ENCODE results near the gene TAF15.

The TAF15 gene

GRCh38 chr17:35773679-35774425 lies 35.4 kb upstream of the TAF15 start:
- no peak for TF ChIP-seq GATA2 (IDR thresholded peaks at IDR 0.05; ENCODE audit: low read depth, low read length)
- no peak for TF ChIP-seq GATA3 (IDR thresholded peaks at IDR 0.05; ENCODE audit: low read depth, low read length)

DNA sequence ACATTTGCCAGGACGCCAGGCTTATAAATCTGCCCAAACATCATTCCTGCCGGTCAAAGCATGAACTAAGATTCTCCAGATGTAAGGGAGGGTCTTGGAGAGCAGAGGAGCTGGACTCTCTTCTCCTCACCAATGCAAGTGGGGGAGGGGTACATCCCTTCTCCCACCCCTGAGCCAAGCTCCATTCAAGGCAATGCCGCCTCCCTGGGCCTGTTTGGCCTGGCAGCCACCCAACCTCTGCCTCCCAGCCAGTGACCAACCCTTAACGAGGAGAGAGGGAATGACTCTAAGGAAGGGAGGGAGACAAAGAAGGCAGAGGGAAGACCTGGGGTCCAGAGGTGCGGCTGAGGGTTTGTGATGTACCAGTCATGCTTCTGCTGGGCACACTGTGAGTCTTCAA lies 34.8 kb upstream of the TAF15 start:
- TF ChIP-seq GATA3 (IDR thresholded peaks at IDR 0.05; ENCODE audit: low read depth, low read length) = no peak

- TF ChIP-seq GATA3 (IDR thresholded peaks at IDR 0.05; ENCODE audit: low read depth, low read length) (no peak), GATA2 (IDR thresholded peaks at IDR 0.05; ENCODE audit: low read depth, low read length) (no peak)
These were observed 34.2 kb upstream of the TAF15 start for GRCh38 chr17:35775039-35775438.

DNA sequence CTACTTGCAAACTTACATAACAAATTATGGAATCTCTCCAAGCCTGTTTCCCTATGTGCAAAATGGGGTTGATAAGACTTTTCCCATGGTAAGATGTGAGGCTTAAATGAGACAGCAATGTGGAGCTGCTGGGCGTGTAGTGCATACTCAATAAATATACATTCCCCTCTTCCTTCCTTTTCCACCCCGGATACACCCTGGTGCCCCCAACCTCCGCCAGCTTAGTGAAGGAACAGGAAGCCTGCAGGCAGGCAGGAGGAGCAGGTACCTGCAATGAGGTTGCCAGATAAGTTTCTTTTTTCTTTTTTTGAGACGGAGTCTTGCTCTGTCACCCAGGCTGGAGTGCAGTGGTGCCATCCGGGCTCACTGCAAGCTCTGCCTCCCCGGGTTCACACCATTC lies 33.7 kb upstream of the TAF15 start:
- TF ChIP-seq GATA2 (IDR thresholded peaks at IDR 0.05; ENCODE audit: low read depth, low read length) (no peak), GATA3 (IDR thresholded peaks at IDR 0.05; ENCODE audit: low read depth, low read length) (no peak)

DNA sequence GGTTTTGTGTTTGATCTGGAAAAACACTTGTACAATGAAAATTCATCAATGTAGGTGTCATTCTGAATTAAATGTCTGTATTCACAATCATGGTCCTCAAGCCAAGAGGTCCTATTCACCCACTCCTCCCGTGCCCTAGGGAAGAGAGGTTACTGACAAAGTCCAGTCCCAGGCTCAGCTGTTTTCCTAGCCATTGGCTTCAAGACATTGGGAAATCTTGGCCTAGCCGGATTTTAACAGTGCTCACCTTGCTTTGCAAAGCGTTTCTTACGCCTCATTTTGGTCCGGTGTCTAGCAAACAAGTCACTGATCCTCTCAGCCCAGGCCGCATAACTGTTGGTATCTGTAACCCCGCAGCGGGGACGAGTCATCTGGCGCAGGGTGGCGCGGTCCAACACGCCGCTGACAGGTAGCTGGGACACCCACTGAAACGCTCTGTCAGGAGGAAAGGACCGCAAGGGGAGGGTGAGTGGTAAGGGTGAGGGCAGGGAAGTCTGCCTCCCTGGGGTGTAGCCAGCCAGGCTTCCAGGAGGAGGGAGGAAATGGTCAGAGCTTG lies 30.6 kb upstream of the TAF15 start:
- TF ChIP-seq GATA3 (IDR thresholded peaks at IDR 0.05; ENCODE audit: low read depth, low read length) = no peak

GRCh38 chr17:35780950-35781349 lies 28.3 kb upstream of the TAF15 start:
- TF ChIP-seq GATA3 (IDR thresholded peaks at IDR 0.05; ENCODE audit: low read depth, low read length) = no peak

GRCh38 chr17:35784895-35785294 lies 24.4 kb upstream of the TAF15 start:
- TF ChIP-seq GATA2 (IDR thresholded peaks at IDR 0.05; ENCODE audit: low read depth, low read length) (no peak), GATA3 (IDR thresholded peaks at IDR 0.05; ENCODE audit: low read depth, low read length) (no peak)

- TF ChIP-seq GATA2 (IDR thresholded peaks at IDR 0.05; ENCODE audit: low read depth, low read length) = peak; percentile 99
- peak; percentile 89 for TF ChIP-seq GATA3 (IDR thresholded peaks at IDR 0.05; ENCODE audit: low read depth, low read length)
These were observed 22.3 kb upstream of the TAF15 start for GRCh38 chr17:35786941-35787432.

DNA sequence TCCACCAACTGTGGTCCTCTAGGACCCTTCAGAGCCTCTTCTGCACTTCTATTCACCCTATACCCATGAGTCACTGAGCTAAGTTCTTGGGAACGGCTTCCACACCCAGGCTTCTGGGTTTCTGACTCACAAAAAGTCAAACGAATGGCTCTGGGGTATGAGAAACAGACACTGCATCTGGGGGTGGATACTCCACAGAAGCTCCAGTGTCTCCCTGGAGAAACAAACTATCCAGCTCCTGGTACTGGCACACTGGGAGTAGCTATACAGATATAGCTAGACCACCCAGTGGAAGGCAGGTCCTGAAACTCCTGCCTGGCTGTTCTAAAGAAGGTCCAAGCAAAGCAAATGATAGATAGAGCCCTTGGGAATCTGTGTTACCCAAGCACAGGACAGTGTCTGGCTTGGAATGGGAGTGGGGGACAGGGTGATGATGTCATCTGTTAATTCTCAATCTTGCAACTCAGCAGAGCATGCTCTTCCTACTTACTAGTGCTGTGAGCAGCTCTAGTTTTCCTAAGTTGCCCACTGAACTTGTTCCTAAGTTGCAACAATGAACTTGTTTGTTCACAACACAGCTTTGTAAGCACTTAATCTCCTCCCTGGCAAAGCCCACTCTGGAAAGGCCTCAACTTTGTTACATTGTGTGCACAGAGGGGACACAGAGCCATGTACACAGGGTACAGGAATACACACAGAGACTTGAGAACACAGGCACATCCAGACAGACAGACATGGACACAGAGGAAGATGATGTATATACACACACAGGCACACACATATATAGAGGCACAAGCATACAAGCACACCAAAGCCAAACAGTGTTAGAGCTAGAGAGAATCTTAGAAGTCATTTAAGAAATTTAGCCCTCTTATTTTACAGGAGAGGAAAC lies 20.6 kb upstream of the TAF15 start:
- TF ChIP-seq GATA3 (IDR thresholded peaks at IDR 0.05; ENCODE audit: low read depth, low read length) (no peak), GATA2 (IDR thresholded peaks at IDR 0.05; ENCODE audit: low read depth, low read length) (no peak)

DNA sequence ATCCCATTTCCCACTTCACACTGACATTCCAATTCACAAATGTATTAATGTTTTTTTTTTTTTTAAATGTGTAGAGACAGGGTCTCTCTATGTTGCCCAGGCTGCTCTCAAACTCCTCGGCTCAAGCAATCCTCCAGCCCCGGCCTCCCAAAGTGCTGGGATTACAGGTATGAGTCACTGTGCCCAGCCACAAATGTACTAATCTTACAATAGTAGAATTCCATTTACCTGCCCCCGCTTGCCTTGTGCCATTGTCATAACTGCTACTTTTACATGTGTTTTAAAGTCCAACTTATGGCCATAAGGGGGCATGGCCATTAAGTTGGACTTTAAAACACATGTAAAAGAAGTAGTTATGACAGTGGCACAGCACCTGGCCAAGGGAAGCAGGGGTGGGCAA lies 18.4 kb upstream of the TAF15 start:
- TF ChIP-seq GATA2 (IDR thresholded peaks at IDR 0.05; ENCODE audit: low read depth, low read length) (no peak), GATA3 (IDR thresholded peaks at IDR 0.05; ENCODE audit: low read depth, low read length) (no peak)

DNA sequence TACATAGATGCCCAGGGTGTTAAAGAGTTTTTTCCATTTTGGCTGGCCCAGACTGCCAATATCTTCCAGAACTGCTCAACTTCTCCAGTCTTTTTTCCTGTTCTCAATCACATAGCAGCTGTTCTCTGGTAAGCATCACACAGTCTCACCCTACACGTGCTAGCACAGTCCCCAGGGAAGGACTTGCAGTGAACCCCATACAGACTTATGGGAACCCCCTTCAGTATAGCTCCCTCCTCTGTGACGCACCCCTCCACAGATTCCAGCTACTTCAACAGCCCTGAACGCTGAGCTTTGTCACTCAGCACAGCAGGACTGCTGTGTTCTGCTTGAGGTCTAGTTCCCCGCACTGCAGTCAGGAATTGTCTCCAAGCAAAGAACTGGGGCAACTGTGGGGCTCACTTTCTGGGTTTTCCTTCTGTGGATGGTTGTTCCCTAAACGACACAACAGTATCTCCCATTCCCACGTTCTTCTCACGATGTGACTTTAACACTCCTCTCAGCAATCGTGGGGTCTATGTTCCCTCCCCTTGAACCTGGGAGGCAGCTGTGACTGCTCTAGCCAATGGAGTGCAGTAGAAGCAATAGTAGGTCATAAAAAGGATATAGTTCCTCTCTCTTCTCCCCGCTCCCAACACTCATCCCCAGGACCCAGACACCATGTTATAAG lies 17.5 kb upstream of the TAF15 start:
- TF ChIP-seq GATA3 (IDR thresholded peaks at IDR 0.05; ENCODE audit: low read depth, low read length) (no peak), GATA2 (IDR thresholded peaks at IDR 0.05; ENCODE audit: low read depth, low read length) (no peak)

GRCh38 chr17:35793257-35793656 lies 16.0 kb upstream of the TAF15 start:
- no peak for TF ChIP-seq GATA3 (IDR thresholded peaks at IDR 0.05; ENCODE audit: low read depth, low read length)
- no peak for TF ChIP-seq GATA2 (IDR thresholded peaks at IDR 0.05; ENCODE audit: low read depth, low read length)

DNA sequence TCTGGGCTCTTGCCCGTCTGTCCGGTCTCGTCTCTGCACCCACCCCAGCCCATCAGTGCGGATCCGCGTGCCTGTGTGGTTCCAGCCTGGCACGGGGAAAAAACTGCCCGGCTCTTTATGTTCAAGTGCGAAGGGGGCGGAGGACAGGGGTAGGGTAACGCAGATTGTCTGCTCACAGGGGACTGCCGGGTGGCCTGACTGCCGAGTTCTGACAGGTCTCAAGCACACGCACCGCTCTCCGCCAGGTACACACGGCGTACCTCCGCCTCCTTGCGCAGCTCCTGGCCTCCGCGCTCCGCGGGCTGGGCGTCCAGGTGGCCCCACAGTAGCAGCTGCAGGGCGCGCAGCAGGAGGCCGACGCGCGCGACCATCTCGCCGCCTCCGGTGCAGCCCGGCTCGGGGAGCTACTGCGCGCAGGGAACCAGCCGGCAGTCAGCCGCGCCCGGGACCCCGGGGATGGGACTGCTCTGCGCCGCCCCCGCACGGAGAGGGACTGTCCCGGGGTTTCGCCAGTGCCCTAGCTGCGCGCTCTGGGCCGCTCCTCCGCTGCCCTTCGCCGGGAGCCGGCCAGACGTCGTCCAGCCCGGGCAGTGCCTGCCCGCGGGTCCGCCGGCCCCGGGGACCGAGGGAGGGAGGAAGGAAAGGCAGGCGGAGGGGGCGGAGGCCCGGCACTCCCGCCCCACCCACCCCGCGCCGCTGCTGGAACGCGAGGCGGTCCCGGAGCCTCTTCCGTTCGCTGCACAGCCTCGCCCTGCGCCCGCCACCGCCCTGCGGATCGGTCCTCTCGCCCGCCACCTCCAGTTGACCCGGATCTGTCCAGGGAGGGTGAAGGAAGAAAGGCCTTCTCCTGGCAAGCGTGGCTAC lies 14.0 kb upstream of the TAF15 start, which contains the start of gene MMP28:
MMP28 (minus strand) TSS at position 635 of the 864 bp plus-strand sequence; CDS start at position 371, 264 bp downstream.
- TF ChIP-seq GATA2 (IDR thresholded peaks at IDR 0.05; ENCODE audit: low read depth, low read length) (no peak), GATA3 (IDR thresholded peaks at IDR 0.05; ENCODE audit: low read depth, low read length) (no peak)

Measured in SH-SY5Y (cell line).